ENCODE measurements around the gene ABTB1. TPM values are rescaled to one million over a fixed set of nuclear protein-coding genes. Genes with fewer than 3 reads are reported as not detected.

Gene ABTB1
- total RNA-seq, 3 donors from 2014 or later (not counting 1 experiment from before 2014, with no cell fraction given): 98.8 to 127 (median 107) TPM

DNA sequence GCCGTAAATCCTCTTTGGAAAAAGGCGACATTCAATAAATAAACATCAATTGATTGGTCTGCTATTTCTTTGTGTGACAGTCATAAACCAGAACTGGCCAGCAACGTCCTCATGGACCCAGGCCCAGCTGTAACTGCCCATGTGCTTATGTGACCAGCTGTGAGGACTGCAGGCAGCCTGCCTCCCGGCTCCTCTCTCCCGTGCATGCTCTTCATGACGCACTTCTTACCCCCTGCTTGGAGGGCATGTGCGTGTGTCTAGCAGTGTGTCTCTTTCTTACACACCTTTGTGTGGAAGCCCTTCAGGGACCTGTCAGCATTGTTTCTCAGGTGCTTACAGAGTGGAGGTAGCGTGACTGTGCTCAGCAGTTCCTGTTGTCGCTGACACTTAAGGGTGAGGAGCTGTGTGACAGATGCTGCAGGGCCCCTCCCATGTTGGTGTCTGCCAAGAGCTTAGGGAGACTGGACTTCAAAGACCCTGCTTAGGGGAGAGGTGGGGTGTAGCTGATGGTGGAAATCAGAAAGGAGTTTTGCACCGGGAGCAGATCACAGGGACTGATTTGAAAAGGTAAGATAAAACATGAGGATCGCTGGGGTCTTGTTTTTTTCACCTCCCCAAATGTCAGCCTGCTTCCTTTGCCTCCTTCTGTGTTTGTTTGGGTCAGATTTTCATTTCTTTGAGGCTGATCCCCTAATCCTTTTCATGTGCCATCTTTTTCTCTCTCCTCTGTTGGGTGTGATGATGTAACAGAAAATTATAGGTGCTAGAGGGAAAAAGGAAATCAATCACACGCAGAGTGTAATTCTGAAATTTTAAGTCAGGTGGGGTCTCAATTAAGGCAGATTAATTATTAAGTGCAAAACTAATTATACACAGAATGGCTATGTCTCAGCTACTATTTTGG, 41.7 kb upstream of the ABTB1 start:
- Mint-ChIP-seq H3K36me3 (no peaks in the 10 kb centered on the region), H3K4me3 (peak overlapping the region; percentile 29), H3K9me3 (no peaks in the 10 kb centered on the region), H3K27ac (no peak overlapping the region), H3K4me1 (peaks cover 45 to 57% of the 10 kb centered on the region in 2 donors), H3K27me3 (ENCODE audit: low read depth in 2 of 2) (peaks cover 20 to 26% of the 10 kb centered on the region in 2 donors)
- Histone ChIP-seq H3K4me3 (ENCODE audit: low read length) (no peak overlapping the region), H3K9me3 (ENCODE audit: control insufficient read depth, insufficient read depth, low read length) (no peaks in the 10 kb centered on the region), H3K4me1 (ENCODE audit: control insufficient read depth, insufficient read depth, low read length) (peaks cover 28% of the 10 kb centered on the region), H3K27ac (ENCODE audit: low read length) (no peak overlapping the region), H3K27me3 (ENCODE audit: control insufficient read depth, insufficient read depth, low read length) (peaks cover 2% of the 10 kb centered on the region), H3K36me3 (ENCODE audit: control insufficient read depth, insufficient read depth, low read length) (no peaks in the 10 kb centered on the region)
- WGBS (ENCODE audit: insufficient coverage): 94% methylated on average over 11 of the region's 12 CpGs
- TF ChIP-seq, protein P1, sequence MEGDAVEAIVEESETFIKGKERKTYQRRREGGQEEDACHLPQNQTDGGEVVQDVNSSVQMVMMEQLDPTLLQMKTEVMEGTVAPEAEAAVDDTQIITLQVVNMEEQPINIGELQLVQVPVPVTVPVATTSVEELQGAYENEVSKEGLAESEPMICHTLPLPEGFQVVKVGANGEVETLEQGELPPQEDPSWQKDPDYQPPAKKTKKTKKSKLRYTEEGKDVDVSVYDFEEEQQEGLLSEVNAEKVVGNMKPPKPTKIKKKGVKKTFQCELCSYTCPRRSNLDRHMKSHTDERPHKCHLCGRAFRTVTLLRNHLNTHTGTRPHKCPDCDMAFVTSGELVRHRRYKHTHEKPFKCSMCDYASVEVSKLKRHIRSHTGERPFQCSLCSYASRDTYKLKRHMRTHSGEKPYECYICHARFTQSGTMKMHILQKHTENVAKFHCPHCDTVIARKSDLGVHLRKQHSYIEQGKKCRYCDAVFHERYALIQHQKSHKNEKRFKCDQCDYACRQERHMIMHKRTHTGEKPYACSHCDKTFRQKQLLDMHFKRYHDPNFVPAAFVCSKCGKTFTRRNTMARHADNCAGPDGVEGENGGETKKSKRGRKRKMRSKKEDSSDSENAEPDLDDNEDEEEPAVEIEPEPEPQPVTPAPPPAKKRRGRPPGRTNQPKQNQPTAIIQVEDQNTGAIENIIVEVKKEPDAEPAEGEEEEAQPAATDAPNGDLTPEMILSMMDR (IDR thresholded peaks at IDR 0.05): no peak
- intact Hi-C loops (cut with micrococcal nuclease): no loop called here
- ATAC-seq (no peak), DNase-seq (no peak)

DNA sequence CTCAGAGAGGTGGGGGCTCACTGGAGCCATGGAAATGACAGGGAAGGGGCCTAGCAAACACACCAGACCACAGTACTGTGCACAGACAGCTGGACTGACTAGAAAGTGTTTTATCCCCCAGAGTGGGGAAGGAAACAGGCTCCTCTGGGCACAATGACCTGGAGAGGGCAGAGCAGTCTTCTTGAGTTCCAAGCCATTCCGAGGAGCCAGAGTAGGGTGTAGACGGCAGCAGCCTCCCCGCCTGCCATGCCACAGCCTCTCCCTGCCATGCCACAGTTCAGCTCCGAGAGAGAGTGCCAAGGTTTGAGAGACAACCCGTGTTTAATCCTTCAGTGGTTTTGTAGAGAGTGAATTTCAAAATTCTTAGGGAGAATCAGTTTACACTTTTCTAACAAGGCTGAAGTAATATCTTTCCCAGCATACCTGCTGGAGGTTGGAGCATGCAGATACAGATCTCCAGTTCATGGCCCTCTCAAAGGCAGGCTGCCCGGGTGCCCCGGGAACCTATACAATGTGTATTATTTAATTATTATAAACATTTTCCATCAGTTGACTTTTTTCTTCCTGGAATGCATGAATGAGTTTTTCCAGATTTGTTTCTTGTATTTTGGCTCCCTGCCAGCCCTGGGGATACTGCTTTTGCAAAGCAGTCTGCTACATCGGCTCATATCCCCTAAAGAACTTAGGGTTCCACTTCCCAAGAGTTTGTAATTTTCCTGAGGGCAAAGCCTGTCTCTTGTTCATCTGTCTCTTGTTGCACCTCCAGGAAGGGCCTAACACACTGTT, 40.5 kb upstream of the ABTB1 start:
- peaks cover 20 to 27% of the 10 kb centered on the region in 2 donors for H3K27me3 Mint-ChIP-seq (ENCODE audit: low read depth in 2 of 2)
- 86% methylated on average over 5 of the region's 8 CpGs for WGBS (ENCODE audit: insufficient coverage)
- no peak overlapping the region for H3K27ac ChIP-seq (ENCODE audit: low read length)
- no peaks in the 10 kb centered on the region for H3K9me3 ChIP-seq (ENCODE audit: control insufficient read depth, insufficient read depth, low read length)
- H3K36me3 Mint-ChIP-seq: no peaks in the 10 kb centered on the region
- H3K4me1 Mint-ChIP-seq: peaks cover 36 to 49% of the 10 kb centered on the region in 2 donors
- no peak overlapping the region for H3K4me3 Mint-ChIP-seq
- no peak for ATAC-seq
- H3K27me3 ChIP-seq (ENCODE audit: control insufficient read depth, insufficient read depth, low read length): peaks cover 2% of the 10 kb centered on the region
- intact Hi-C loops (cut with micrococcal nuclease): no loop called here
- H3K36me3 ChIP-seq (ENCODE audit: control insufficient read depth, insufficient read depth, low read length): no peaks in the 10 kb centered on the region
- TF ChIP-seq, protein P1 (IDR thresholded peaks at IDR 0.05): no peak
- DNase-seq: no peak
- no peak overlapping the region for H3K27ac Mint-ChIP-seq
- H3K4me3 ChIP-seq (ENCODE audit: low read length): no peak overlapping the region
- H3K4me1 ChIP-seq (ENCODE audit: control insufficient read depth, insufficient read depth, low read length): peaks cover 19% of the 10 kb centered on the region
- no peaks in the 10 kb centered on the region for H3K9me3 Mint-ChIP-seq

DNA sequence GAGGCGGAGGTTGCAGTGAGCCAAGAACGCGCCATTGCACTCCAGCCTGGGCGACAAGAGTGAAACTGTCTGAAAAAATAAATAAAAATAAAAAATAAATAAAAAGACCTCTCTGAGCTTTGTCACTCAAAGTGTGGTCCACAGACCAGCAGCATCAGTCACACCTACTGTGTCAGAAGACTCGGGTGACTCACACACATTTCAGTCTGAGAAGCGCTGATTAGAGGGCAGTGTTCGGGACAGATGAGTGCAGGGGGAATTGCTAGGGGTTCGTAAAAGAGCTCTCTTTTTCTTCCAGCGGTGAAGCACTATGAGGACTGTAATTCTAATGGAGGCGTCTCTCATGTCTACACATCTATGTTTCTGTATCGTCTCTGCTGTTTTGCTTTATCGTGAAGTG, 38.1 kb upstream of the ABTB1 start:
- H3K27me3 Mint-ChIP-seq (ENCODE audit: low read depth in 2 of 2): peaks cover 17 to 27% of the 10 kb centered on the region in 2 donors

More for the DNA sequence above, 38.1 kb upstream of the ABTB1 start:
- WGBS (ENCODE audit: insufficient coverage): 92% methylated on average over 8 of the region's 12 CpGs
- H3K4me1 Mint-ChIP-seq: peaks cover 33 to 40% of the 10 kb centered on the region in 2 donors
- no peak for ATAC-seq
- H3K36me3 Mint-ChIP-seq: no peaks in the 10 kb centered on the region
- intact Hi-C loops (cut with micrococcal nuclease): no loop called here
- no peak overlapping the region for H3K27ac ChIP-seq (ENCODE audit: low read length)
- H3K4me1 ChIP-seq (ENCODE audit: control insufficient read depth, insufficient read depth, low read length): peaks cover 25% of the 10 kb centered on the region
- no peak overlapping the region for H3K4me3 Mint-ChIP-seq
- no peak overlapping the region for H3K27ac Mint-ChIP-seq
- H3K36me3 ChIP-seq (ENCODE audit: control insufficient read depth, insufficient read depth, low read length): no peaks in the 10 kb centered on the region
- H3K9me3 Mint-ChIP-seq: no peaks in the 10 kb centered on the region
- no peak overlapping the region for H3K4me3 ChIP-seq (ENCODE audit: low read length)
- DNase-seq: no peak
- TF ChIP-seq, protein P1 (IDR thresholded peaks at IDR 0.05): no peak
- H3K27me3 ChIP-seq (ENCODE audit: control insufficient read depth, insufficient read depth, low read length): peaks cover 2% of the 10 kb centered on the region
- H3K9me3 ChIP-seq (ENCODE audit: control insufficient read depth, insufficient read depth, low read length): no peaks in the 10 kb centered on the region
